Cortex of kidney (tissue), 1 donor: ENCODE results near the gene IPO4.
"Not testable (repeated sequence)": the region's sequence is repeated elsewhere in the genome, so short reads cannot be mapped to it uniquely, and the experiment has no call there.

Experiments
- DNase-seq: peaks from one replicate; lab custom pipeline; 2025; lab: John Stamatoyannopoulos, UW

Gene IPO4, protein sequence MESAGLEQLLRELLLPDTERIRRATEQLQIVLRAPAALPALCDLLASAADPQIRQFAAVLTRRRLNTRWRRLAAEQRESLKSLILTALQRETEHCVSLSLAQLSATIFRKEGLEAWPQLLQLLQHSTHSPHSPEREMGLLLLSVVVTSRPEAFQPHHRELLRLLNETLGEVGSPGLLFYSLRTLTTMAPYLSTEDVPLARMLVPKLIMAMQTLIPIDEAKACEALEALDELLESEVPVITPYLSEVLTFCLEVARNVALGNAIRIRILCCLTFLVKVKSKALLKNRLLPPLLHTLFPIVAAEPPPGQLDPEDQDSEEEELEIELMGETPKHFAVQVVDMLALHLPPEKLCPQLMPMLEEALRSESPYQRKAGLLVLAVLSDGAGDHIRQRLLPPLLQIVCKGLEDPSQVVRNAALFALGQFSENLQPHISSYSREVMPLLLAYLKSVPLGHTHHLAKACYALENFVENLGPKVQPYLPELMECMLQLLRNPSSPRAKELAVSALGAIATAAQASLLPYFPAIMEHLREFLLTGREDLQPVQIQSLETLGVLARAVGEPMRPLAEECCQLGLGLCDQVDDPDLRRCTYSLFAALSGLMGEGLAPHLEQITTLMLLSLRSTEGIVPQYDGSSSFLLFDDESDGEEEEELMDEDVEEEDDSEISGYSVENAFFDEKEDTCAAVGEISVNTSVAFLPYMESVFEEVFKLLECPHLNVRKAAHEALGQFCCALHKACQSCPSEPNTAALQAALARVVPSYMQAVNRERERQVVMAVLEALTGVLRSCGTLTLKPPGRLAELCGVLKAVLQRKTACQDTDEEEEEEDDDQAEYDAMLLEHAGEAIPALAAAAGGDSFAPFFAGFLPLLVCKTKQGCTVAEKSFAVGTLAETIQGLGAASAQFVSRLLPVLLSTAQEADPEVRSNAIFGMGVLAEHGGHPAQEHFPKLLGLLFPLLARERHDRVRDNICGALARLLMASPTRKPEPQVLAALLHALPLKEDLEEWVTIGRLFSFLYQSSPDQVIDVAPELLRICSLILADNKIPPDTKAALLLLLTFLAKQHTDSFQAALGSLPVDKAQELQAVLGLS

DNA sequence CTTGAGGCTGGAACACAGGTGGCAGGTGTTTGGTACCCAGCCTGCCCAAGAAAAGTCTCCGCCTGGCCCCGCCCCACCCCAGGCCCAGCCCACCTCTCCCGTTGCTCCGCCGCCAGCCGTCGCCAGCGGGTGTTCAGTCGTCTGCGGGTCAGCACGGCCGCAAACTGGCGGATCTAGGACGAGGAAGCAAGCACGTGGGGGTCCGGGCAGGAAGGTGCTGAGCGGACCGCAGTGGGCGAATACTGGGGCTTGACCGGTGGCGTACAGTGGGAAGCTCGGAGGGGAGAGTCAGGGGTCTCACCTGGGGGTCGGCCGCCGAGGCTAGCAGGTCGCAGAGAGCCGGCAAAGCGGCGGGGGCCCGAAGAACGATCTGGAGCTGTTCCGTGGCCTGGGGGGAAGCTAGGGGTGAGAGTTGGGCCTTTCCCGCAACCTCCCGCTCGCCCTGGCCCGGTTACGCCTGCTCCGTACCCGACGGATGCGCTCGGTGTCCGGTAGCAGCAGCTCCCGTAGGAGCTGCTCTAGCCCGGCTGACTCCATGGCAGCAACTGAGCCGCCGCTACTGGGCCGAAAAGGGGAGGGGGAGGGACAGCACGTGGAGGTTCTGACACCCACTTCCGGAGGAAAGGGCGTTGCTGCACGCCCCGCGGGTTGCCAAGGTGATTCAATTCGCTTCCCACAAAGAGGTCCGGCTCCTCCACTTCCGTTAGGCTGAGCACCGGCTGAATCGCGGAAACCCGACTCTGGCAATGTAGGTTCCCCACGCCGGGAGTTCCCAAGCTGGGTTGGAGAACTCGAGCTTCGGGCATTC lies at the start of gene IPO4:
Gene IPO4, minus strand, starts transcription at position 566 of the 808 bp plus-strand sequence. Its CDS starts 29 bp downstream, at position 537.
- no peak for DNase-seq

DNA sequence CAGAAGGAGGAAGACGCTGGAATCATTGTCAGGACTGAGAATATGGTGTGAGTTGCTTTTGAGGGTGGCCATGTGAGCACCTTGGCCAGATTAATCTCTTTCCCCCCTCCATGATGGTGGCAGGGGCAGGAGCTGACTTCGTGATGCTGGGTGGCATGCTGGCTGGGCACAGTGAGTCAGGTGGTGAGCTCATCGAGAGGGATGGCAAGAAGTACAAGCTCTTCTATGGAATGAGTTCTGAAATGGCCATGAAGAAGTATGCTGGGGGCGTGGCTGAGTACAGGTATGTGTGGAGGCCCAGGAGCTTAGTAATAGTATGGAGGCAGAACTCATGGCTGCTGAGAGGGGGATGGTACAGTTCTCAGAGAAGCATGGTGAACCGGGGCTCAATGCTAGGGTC lies 49.5 kb upstream of the IPO4 start:
- no peak for DNase-seq

GRCh38 chr14:24237463-24237955 lies 48.9 kb upstream of the IPO4 start:
- DNase-seq = no peak

GRCh38 chr14:24236689-24237462 lies 48.3 kb upstream of the IPO4 start:
- no peak for DNase-seq

- no peak for DNase-seq
These were observed 47.4 kb upstream of the IPO4 start for GRCh38 chr14:24235804-24236688.

- no peak for DNase-seq
These were observed 45.7 kb upstream of the IPO4 start for GRCh38 chr14:24234095-24235005.

GRCh38 chr14:24233538-24233866 lies 44.9 kb upstream of the IPO4 start:
- no peak for DNase-seq

- DNase-seq = peak; percentile 25
These were observed 44.3 kb upstream of the IPO4 start, which contains the start of gene GMPR2 for GRCh38 chr14:24232645-24233537. Gene GMPR2, plus strand, starts transcription at chr14:24232929. Its CDS starts 325 bp downstream, at chr14:24233254.

DNA sequence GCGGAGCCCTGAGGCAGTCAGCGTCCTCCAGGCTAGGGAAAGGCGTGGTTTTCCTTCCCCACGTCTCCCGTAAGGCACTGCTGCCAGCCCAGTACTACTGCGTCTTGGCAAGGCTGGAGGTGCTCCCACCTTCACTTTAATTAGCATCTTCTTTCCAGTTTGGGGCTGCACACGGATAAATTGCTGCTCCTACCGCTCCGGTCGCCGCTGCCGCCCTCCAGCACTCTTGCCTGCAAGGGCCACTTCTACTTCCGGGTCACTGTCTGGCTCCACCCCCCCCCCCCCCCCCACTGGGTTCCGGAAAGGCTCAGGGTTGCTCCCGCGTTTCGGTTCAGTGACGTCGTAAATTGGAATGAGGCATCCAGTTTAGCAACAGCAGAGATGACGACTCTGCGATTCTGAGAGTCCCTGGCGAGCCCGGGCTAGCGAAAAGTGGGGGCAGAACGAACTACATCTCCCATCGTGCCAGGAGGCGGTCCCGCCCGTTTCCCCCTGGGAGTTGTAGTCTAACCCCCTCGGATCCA lies 43.6 kb upstream of the IPO4 start, which contains the start of gene NEDD8:
Gene NEDD8, minus strand, starts transcription at position 247 of the 524 bp plus-strand sequence. Its CDS starts 100 bp downstream, at position 147.
- DNase-seq = no peak

DNA sequence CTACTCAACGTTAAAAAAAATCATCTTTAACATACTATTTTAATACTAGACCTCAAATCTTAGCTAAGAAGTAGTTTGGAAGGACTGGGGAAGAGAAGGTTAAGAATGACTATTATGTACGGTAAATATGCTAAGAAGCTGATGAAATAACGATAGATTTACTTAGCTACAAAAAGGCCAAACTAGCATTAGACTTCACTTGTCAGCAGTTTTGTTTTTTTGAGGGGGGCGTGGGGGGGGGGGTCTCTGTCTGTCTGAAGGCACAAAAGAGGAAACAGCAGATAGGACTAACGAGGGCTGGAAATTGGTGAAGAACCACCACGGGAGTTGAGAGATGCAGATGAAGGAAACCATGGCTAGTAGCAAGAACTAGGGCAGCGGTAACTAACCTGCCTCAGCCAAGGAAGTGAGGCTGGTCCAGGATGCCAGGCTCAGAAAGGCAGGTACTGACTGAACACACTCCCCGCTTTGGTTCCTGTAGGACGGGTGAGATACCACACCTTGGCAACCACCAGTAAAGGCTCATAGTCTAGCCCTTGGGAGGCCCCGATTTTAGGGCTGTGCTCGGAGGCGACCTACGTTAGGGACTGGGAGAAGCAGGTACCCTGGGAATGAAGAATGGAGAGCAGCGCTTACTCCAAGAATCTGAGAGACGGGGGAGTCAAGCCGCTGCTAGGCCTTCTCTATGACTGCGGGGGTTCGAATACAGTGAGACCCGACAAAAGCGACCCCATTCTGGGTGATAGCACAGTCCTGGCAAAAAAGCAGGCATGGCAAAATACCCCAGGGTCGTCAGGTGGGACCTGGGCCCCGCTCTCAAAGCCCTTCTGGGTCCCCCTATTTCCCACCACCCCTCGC lies 42.9 kb upstream of the IPO4 start:
- DNase-seq = no peak

DNA sequence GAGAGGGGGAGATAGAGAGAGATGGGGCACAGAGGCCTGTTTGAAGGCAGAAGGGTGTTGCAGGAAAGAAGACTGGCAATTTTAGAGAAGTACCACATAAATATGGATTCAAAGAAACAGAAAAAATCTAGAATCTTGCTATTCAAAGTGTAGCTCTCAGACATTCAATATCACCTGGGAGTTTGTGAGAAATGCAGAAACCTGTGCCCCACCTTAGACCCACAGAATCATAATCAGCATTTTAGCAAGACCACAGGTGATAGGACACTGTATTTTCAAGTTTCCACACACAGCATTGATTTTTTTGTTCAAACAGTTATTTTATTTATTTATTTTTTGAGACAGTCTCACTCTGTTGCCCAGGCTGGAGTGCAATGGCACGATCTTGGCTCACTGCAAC lies 40.3 kb upstream of the IPO4 start:
- DNase-seq = no peak

DNA sequence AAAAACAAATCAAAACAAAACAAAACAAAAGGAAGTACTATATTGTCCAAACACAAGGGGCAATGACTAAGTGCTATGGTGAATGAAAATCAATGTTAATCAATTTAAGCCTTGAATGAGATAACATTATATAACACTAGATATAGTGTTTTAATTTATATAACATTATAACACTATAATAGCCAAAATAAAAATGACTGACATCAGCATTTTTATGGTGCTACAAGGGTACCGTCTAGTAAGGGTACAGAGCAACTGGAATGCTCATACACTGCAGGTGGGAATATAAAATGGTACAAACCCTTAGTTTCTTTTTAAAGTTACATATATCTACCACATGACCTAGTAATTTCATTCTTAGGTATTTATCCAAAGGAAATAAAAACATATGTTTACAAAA lies 37.9 kb upstream of the IPO4 start:
- DNase-seq = no peak

- DNase-seq = no peak
These were observed 36.0 kb upstream of the IPO4 start for GRCh38 chr14:24224618-24225071.

GRCh38 chr14:24222987-24223386 lies 34.4 kb upstream of the IPO4 start:
- DNase-seq = not testable (repeated sequence)

- no peak for DNase-seq
These were observed 30.9 kb upstream of the IPO4 start for GRCh38 chr14:24219521-24219920.

DNA sequence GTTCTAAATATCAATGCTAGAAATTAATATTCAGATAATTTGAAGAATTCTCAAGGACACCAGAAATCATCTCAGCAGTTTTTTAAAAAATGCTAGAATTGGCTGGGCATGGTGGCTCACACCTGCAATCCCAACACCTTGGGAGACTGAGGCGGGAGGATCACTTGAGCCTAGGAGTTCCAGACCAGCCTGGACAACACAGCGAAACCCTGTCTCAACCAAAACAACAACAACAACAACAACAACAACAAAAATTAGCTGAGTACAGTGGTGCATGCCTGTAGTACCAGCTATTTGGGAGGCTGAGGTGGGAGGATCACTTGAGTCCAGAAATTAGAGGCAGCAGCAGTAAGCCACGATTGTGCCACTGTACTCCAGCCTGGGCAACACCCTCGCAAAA lies 30.5 kb upstream of the IPO4 start:
- no peak for DNase-seq
